OCI-LY7 (cell line): ENCODE results near the gene TOP2B. TPM values are rescaled to one million over a fixed set of nuclear protein-coding genes. Genes with fewer than 3 reads are reported as not detected.

Experiments
- BruUV-seq: library from RNA; stranded (reverse); fragments of 400-500 nt; replicated peaks from 2 replicates; lab custom pipeline; 2021; lab: Mats Ljungman, UMichigan
- CTCF ChIA-PET: fragments of 300-600 bp; sonication (Branson Sonifier 250); formaldehyde crosslinking; loops from one replicate; lab custom pipeline; 2022; ENCODE audit warnings: antibody characterized with exemption; ENCODE audit not compliant: unreplicated experiment; lab: Charles Lee
- POLR2A ChIA-PET: fragments of 300-600 bp; sonication (Branson Sonifier 250); formaldehyde crosslinking; loops from one replicate; lab custom pipeline; 2022; ENCODE audit warnings: antibody characterized with exemption; lab: Charles Lee
- DNase-seq: peaks from one replicate; pipeline ENCODE4 v3.0.0-alpha.2; 2015; ENCODE audit warnings: low spot score
- H2AFZ ChIP-seq: fragments of 200-600 bp; sonication (generic), shearing (Covaris generic); 2 replicates; pipeline ENCODE4 v1.6.1; 2014; ENCODE audit warnings: mild to moderate bottlenecking, antibody characterized with exemption, low read length, moderate library complexity
- H3K27ac ChIP-seq: fragments of 200-600 bp; sonication (generic); 2 replicates; pipeline ENCODE4 v1.5.1; 2014; ENCODE audit warnings: mixed run types, low read depth, mild to moderate bottlenecking, moderate library complexity, low read length, inconsistent platforms; ENCODE audit not compliant: poor library complexity, severe bottlenecking
- H3K36me3 ChIP-seq: fragments of 200-600 bp; sonication (generic); 2 replicates; pipeline ENCODE4 v1.6.1; 2014; ENCODE audit warnings: mild to moderate bottlenecking, antibody characterized with exemption, low read length, moderate library complexity, mixed read lengths; ENCODE audit not compliant: insufficient read depth
- H3K4me1 ChIP-seq: fragments of 200-600 bp; sonication (generic); 2 replicates; pipeline ENCODE4 v1.5.1; 2014; ENCODE audit warnings: mild to moderate bottlenecking, low read length; ENCODE audit not compliant: insufficient read depth, poor library complexity, severe bottlenecking
- H3K4me2 ChIP-seq: fragments of 200-600 bp; sonication (generic); 2 replicates; pipeline ENCODE4 v1.6.1; 2014; ENCODE audit warnings: mild to moderate bottlenecking, low read length
- H3K4me3 ChIP-seq: fragments of 200-600 bp; sonication (generic); 2 replicates; pipeline ENCODE4 v1.5.1; 2014; ENCODE audit warnings: mild to moderate bottlenecking, low read depth, low read length; ENCODE audit not compliant: poor library complexity, severe bottlenecking
- H3K79me2 ChIP-seq: fragments of 200-600 bp; sonication (generic); 2 replicates; pipeline ENCODE4 v1.6.1; 2016; ENCODE audit warnings: low read depth, mild to moderate bottlenecking, low read length, moderate library complexity, mixed read lengths; ENCODE audit not compliant: insufficient read depth
- H3K9me2 ChIP-seq: fragments of 200-600 bp; sonication (generic); 2 replicates; pipeline ENCODE4 v1.6.1; 2016; ENCODE audit warnings: mild to moderate bottlenecking, low read length, mixed read lengths; ENCODE audit not compliant: insufficient read depth
- H3K9me3 ChIP-seq: fragments of 200-600 bp; sonication (generic); 2 replicates; pipeline ENCODE4 v1.6.1; 2014; ENCODE audit warnings: mild to moderate bottlenecking, mixed run types, low read length, mixed read lengths
- H4K20me1 ChIP-seq: fragments of 200-600 bp; sonication (generic); 2 replicates; pipeline ENCODE4 v1.6.1; 2014; ENCODE audit warnings: mild to moderate bottlenecking, antibody characterized with exemption, low read length, moderate library complexity, mixed read lengths; ENCODE audit not compliant: insufficient read depth
- CTCF ChIP-seq: fragments of 200-600 bp; sonication (generic); conservative IDR thresholded peaks from 2 replicates; pipeline ENCODE4 v1.5.1; 2014; ENCODE audit warnings: mild to moderate bottlenecking, antibody characterized with exemption, low read length, moderate library complexity, mixed read lengths
- EZH2phosphoT487 ChIP-seq: fragments of 200-600 bp; sonication (generic); IDR thresholded peaks from 2 replicates; pipeline ENCODE4 v1.6.1; 2018; ENCODE audit warnings: low read depth, borderline replicate concordance, mild to moderate bottlenecking, mixed run types, antibody characterized with exemption, low read length, moderate library complexity, mixed read lengths
- intact Hi-C: fragments of 100-400 bp; cut with micrococcal nuclease; formaldehyde crosslinking; loops from one replicate; pipeline ENCODE4 v1.10.0; 2022; ENCODE audit not compliant: unreplicated experiment
- total RNA-seq, 2 experiments: library from RNA; depleted of rRNA in 1 of 2; stranded (reverse); fragments of >200 nt in 1 of 2; shearing (Covaris generic) in 1 of 2; gene quantifications; 2 replicates each; pipeline ENCODE4 v1.2.3, GENCODE V29; 2014 to 2022

The TOP2B gene
- total RNA-seq, 2 experiments from 2014 or later, result 162 to 264 TPM

GRCh38 chr3:25581335-25581734 lies 83.4 kb downstream of the TOP2B start:
- CTCF ChIA-PET, result interaction anchor here (1.0 kb wide), 1 partner anchor 11 kb away, joined by 3 read pairs; no protein-coding TSS in a partner anchor
- H3K79me2 ChIP-seq, result no peaks in the 10 kb centered on the region
- BruUV-seq, result no TSS peak
- POLR2A ChIA-PET, result interaction anchor here (1.5 kb wide), 1 partner anchor 15 kb away, joined by 3 read pairs; no protein-coding TSS in a partner anchor
- H3K9me3 ChIP-seq, result no peaks in the 10 kb centered on the region
- no peak overlapping the region for H3K4me2 ChIP-seq
- intact Hi-C loops, result no loop called here
- DNase-seq, result no peak
- no peaks in the 10 kb centered on the region for H3K4me1 ChIP-seq
- no peaks in the 10 kb centered on the region for H3K36me3 ChIP-seq
- no peak overlapping the region for H2AFZ ChIP-seq
- no peaks in the 10 kb centered on the region for H3K9me2 ChIP-seq
- TF ChIP-seq CTCF (no peak), EZH2phosphoT487 (no peak)
- no peaks in the 10 kb centered on the region for H4K20me1 ChIP-seq
- H3K27ac ChIP-seq, result no peak overlapping the region
- no peak overlapping the region for H3K4me3 ChIP-seq

GRCh38 chr3:25580534-25580933 lies 84.2 kb downstream of the TOP2B start:
- DNase-seq, result no peak
- BruUV-seq, result no TSS peak
- Histone ChIP-seq H3K4me3 (no peak overlapping the region), H3K4me2 (no peak overlapping the region), H4K20me1 (no peaks in the 10 kb centered on the region), H3K27ac (no peak overlapping the region), H3K36me3 (no peaks in the 10 kb centered on the region), H3K9me2 (no peaks in the 10 kb centered on the region), H2AFZ (no peak overlapping the region), H3K9me3 (no peaks in the 10 kb centered on the region), H3K4me1 (no peaks in the 10 kb centered on the region), H3K79me2 (no peaks in the 10 kb centered on the region)
- CTCF ChIA-PET, result no interaction called here
- intact Hi-C loops, result no loop called here
- POLR2A ChIA-PET, result no interaction called here
- TF ChIP-seq CTCF (no peak), EZH2phosphoT487 (no peak)

- Histone ChIP-seq H3K9me2 (no peaks in the 10 kb centered on the region), H3K9me3 (no peaks in the 10 kb centered on the region), H3K4me3 (no peak overlapping the region), H3K79me2 (no peaks in the 10 kb centered on the region), H3K36me3 (no peaks in the 10 kb centered on the region), H3K4me1 (no peaks in the 10 kb centered on the region), H3K4me2 (no peak overlapping the region), H4K20me1 (no peaks in the 10 kb centered on the region), H2AFZ (no peak overlapping the region), H3K27ac (no peak overlapping the region)
- no peak for DNase-seq
- POLR2A ChIA-PET, result interaction anchor here (0.6 to 1.1 kb wide), 3 partner anchors 9 to 213 kb away, joined by 3 to 6 read pairs (median 4); no protein-coding TSS in a partner anchor
- TF ChIP-seq CTCF (no peak), EZH2phosphoT487 (no peak)
- intact Hi-C loops, result no loop called here
- no TSS peak for BruUV-seq
- CTCF ChIA-PET, result no interaction called here
Observed at GRCh38 chr3:25578059-25578458, 86.6 kb downstream of the TOP2B start.
